Activated T-helper 17 cell treated with anti-CD3 and anti-CD28 coated beads, Interleukin-2, amount 50 U/mL, for 72 hours (primary cell): ENCODE measurements around the gene AFP. TPM values are rescaled to one million over a fixed set of nuclear protein-coding genes. Genes with fewer than 3 reads are reported as not detected.

ENCODE experiments used
- ATAC-seq: fragments of 150-1000 bp; cut with Tn5 transposase; replicated peaks from 2 replicates; pipeline ENCODE4 v1.10.0; 2021; ENCODE audit warnings: mild to moderate bottlenecking, moderate library complexity
- H3K27ac Mint-ChIP-seq: one replicate; pipeline ENCODE4 v1.8.0; 2022; ENCODE audit warnings: mixed read lengths
- H3K27me3 Mint-ChIP-seq: one replicate; pipeline ENCODE4 v1.8.0; 2022; ENCODE audit warnings: mixed read lengths
- H3K36me3 Mint-ChIP-seq: one replicate; pipeline ENCODE4 v1.8.0; 2022; ENCODE audit warnings: low read depth, mild to moderate bottlenecking, mixed read lengths
- H3K4me1 Mint-ChIP-seq: one replicate; pipeline ENCODE4 v1.8.0; 2022; ENCODE audit warnings: mixed read lengths
- H3K4me3 Mint-ChIP-seq: one replicate; pipeline ENCODE4 v1.8.0; 2022; ENCODE audit warnings: mild to moderate bottlenecking, mixed read lengths
- H3K9me3 Mint-ChIP-seq: one replicate; pipeline ENCODE4 v1.8.0; 2022; ENCODE audit warnings: mixed read lengths
- total RNA-seq, 2 donors: library from RNA; stranded (reverse); gene quantifications; one replicate each; pipeline ENCODE4 v1.2.3, GENCODE V29; 2022

AFP gene
- total RNA-seq, 2 donors from 2014 or later = not detected

GRCh38 chr4:73453701-73454005, 17.6 kb downstream of the AFP start:
- H3K4me1 Mint-ChIP-seq = no peaks in the 10 kb centered on the region
- H3K4me3 Mint-ChIP-seq = no peak overlapping the region
- no peak overlapping the region for H3K27ac Mint-ChIP-seq
- H3K27me3 Mint-ChIP-seq = peaks cover 14% of the 10 kb centered on the region
- peaks cover 4% of the 10 kb centered on the region for H3K9me3 Mint-ChIP-seq
- no peak for ATAC-seq
- no peaks in the 10 kb centered on the region for H3K36me3 Mint-ChIP-seq

- no peak for ATAC-seq
- no peak overlapping the region for H3K4me3 Mint-ChIP-seq
- no peak overlapping the region for H3K27ac Mint-ChIP-seq
- no peaks in the 10 kb centered on the region for H3K4me1 Mint-ChIP-seq
- H3K36me3 Mint-ChIP-seq = no peaks in the 10 kb centered on the region
- H3K27me3 Mint-ChIP-seq = peaks cover 12% of the 10 kb centered on the region
- peaks cover 4% of the 10 kb centered on the region for H3K9me3 Mint-ChIP-seq
Measured at GRCh38 chr4:73454920-73455319, 18.9 kb downstream of the AFP start.

- Mint-ChIP-seq H3K4me3 (no peak overlapping the region), H3K27ac (no peak overlapping the region), H3K4me1 (no peaks in the 10 kb centered on the region), H3K27me3 (peaks cover 12% of the 10 kb centered on the region), H3K9me3 (peaks cover 4% of the 10 kb centered on the region), H3K36me3 (no peaks in the 10 kb centered on the region)
- no peak for ATAC-seq
Measured at GRCh38 chr4:73456177-73457022, 20.4 kb downstream of the AFP start.

GRCh38 chr4:73458184-73459047, 22.4 kb downstream of the AFP start:
- Mint-ChIP-seq H3K27me3 (peaks cover 12% of the 10 kb centered on the region), H3K9me3 (peaks cover 4% of the 10 kb centered on the region), H3K27ac (no peak overlapping the region), H3K4me1 (no peaks in the 10 kb centered on the region), H3K4me3 (no peak overlapping the region), H3K36me3 (no peaks in the 10 kb centered on the region)
- no peak for ATAC-seq

GRCh38 chr4:73459048-73459421, 23.0 kb downstream of the AFP start:
- Mint-ChIP-seq H3K27ac (no peak overlapping the region), H3K9me3 (peaks cover 4% of the 10 kb centered on the region), H3K36me3 (no peaks in the 10 kb centered on the region), H3K4me3 (no peak overlapping the region), H3K27me3 (peaks cover 12% of the 10 kb centered on the region), H3K4me1 (no peaks in the 10 kb centered on the region)
- ATAC-seq = no peak

GRCh38 chr4:73460913-73461522, 25.0 kb downstream of the AFP start:
- H3K9me3 Mint-ChIP-seq = peaks cover 4% of the 10 kb centered on the region
- no peak overlapping the region for H3K4me3 Mint-ChIP-seq
- no peak for ATAC-seq
- no peak overlapping the region for H3K27ac Mint-ChIP-seq
- H3K4me1 Mint-ChIP-seq = no peaks in the 10 kb centered on the region
- H3K36me3 Mint-ChIP-seq = no peaks in the 10 kb centered on the region
- peaks cover 12% of the 10 kb centered on the region for H3K27me3 Mint-ChIP-seq

GRCh38 chr4:73468170-73468569, 32.1 kb downstream of the AFP start:
- H3K27ac Mint-ChIP-seq = no peak overlapping the region

GRCh38 chr4:73470728-73471127, 34.7 kb downstream of the AFP start:
- Mint-ChIP-seq H3K4me3 (no peak overlapping the region), H3K27me3 (peaks cover 14% of the 10 kb centered on the region), H3K9me3 (peaks cover 11% of the 10 kb centered on the region), H3K4me1 (no peaks in the 10 kb centered on the region), H3K36me3 (no peaks in the 10 kb centered on the region), H3K27ac (no peak overlapping the region)
- ATAC-seq = no peak

More at GRCh38 chr4:73468170-73468569, 32.1 kb downstream of the AFP start:
- Mint-ChIP-seq H3K4me3 (no peak overlapping the region), H3K27me3 (peaks cover 9% of the 10 kb centered on the region), H3K4me1 (no peaks in the 10 kb centered on the region), H3K36me3 (no peaks in the 10 kb centered on the region), H3K9me3 (peaks cover 7% of the 10 kb centered on the region)
- ATAC-seq = no peak

- Mint-ChIP-seq H3K4me1 (no peaks in the 10 kb centered on the region), H3K4me3 (no peak overlapping the region), H3K9me3 (peaks cover 11% of the 10 kb centered on the region), H3K36me3 (no peaks in the 10 kb centered on the region), H3K27ac (no peak overlapping the region), H3K27me3 (peaks cover 15% of the 10 kb centered on the region)
- ATAC-seq = no peak
Measured at GRCh38 chr4:73477176-73477575, 41.2 kb downstream of the AFP start.

GRCh38 chr4:73479323-73479722, 43.3 kb downstream of the AFP start:
- Mint-ChIP-seq H3K27ac (no peak overlapping the region), H3K4me3 (no peak overlapping the region), H3K4me1 (no peaks in the 10 kb centered on the region), H3K36me3 (no peaks in the 10 kb centered on the region), H3K27me3 (peaks cover 7% of the 10 kb centered on the region), H3K9me3 (peaks cover 3% of the 10 kb centered on the region)
- ATAC-seq = no peak

GRCh38 chr4:73481358-73481757, 45.3 kb downstream of the AFP start, which contains the start of gene AFM:
TSS of gene AFM (plus strand) at chr4:73481745. CDS start at chr4:73481776, 31 bp downstream.
- Mint-ChIP-seq H3K4me3 (no peak within 1 kb of the TSS), H3K27ac (no peak within 1 kb of the TSS), H3K36me3 (no peaks in the 10 kb centered on the region), H3K4me1 (no peaks in the 10 kb centered on the region), H3K9me3 (no peaks in the 10 kb centered on the region), H3K27me3 (peaks cover 8% of the 10 kb centered on the region)
- no peak for ATAC-seq

- Mint-ChIP-seq H3K36me3 (no peaks in the 10 kb centered on the region), H3K27me3 (peaks cover 12% of the 10 kb centered on the region), H3K27ac (no peak overlapping the region), H3K4me1 (no peaks in the 10 kb centered on the region), H3K9me3 (no peaks in the 10 kb centered on the region), H3K4me3 (no peak overlapping the region)
- no peak for ATAC-seq
Measured at GRCh38 chr4:73485085-73485484, 49.1 kb downstream of the AFP start.

- Mint-ChIP-seq H3K9me3 (no peaks in the 10 kb centered on the region), H3K4me1 (no peaks in the 10 kb centered on the region), H3K27me3 (peaks cover 12% of the 10 kb centered on the region), H3K36me3 (no peaks in the 10 kb centered on the region), H3K4me3 (no peak overlapping the region), H3K27ac (no peak overlapping the region)
- no peak for ATAC-seq
Measured at GRCh38 chr4:73485596-73485995, 49.6 kb downstream of the AFP start.

GRCh38 chr4:73486497-73486896, 50.5 kb downstream of the AFP start:
- Mint-ChIP-seq H3K27me3 (peaks cover 8% of the 10 kb centered on the region), H3K9me3 (no peaks in the 10 kb centered on the region), H3K4me3 (no peak overlapping the region), H3K27ac (no peak overlapping the region), H3K4me1 (no peaks in the 10 kb centered on the region), H3K36me3 (no peaks in the 10 kb centered on the region)
- ATAC-seq = no peak
